ENCODE measurements around the gene IGHMBP2.

IGHMBP2 gene

DNA sequence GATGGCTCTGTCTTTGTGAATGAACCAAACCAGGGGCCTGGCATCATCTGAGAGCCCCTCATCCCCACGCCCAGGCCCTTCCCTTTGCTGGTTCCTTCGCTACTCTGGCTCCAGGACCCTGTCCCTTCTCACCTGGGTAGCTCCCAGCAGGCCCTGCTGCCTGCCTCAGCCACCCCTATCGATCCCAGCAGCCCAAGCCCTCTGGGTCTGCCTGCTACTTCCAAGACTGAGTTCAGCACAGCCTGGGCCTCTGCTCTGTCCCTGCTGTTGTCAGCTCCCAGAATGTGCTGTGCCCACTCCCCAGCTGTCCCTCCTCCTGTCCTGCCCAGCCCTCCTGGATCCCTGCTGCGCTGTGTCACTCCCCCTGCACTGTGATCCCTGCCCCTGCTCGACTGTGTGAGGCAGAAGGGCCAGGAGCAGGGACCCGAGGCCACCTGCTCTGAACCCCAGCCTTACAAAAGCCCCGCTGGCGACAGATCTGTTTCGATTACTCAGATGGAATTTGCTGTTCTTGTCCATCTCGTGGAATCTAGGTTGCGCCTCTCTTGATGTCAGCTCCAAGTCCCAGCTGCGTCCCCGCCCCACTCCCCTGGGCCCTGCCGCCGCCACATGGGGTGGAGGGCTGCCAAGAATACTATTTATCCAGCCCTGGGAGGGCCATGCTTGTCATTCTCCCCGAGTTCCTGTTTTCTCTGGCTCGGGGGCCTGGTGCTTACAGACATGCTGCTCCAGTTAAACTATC is 13.0 kb upstream of the IGHMBP2 start:
- peak; percentile 95 for DNase-seq (ENCODE audit: low spot score)

DNA sequence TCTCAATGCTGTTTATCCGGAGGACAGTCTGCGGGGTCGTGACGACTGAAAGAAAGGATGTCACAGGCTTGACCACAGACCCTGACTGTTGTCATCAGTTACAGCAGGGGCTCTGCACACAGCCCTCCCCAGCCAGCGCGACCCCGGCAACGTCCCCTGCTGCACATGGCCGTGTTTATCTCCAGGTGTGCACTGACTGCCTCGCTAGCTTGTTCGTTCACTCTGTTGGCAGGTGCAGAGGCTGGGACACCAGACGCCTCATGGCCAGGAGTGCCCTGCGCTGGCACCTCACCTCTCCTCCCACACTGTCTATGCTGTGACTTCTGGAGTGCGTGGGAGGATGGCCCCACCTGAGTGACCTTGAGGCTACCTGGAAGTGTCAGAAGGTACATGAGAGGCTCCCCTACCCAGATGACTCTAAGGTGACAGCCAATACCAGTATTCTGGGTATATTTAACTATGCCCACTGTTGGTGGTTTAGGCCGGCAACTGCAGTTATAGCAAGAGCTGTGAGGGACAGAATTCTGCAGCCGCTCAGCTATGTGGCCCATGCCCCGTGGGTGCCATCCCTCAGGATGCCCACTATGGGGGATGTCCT is 12.2 kb upstream of the IGHMBP2 start:
- DNase-seq (ENCODE audit: low spot score) = no peak

- no peak for DNase-seq (ENCODE audit: low spot score)
Observed at GRCh38 chr11:68892576-68892975, 11.1 kb upstream of the IGHMBP2 start.

- DNase-seq (ENCODE audit: low spot score) = no peak
Observed at GRCh38 chr11:68893282-68893681, 10.4 kb upstream of the IGHMBP2 start.

DNA sequence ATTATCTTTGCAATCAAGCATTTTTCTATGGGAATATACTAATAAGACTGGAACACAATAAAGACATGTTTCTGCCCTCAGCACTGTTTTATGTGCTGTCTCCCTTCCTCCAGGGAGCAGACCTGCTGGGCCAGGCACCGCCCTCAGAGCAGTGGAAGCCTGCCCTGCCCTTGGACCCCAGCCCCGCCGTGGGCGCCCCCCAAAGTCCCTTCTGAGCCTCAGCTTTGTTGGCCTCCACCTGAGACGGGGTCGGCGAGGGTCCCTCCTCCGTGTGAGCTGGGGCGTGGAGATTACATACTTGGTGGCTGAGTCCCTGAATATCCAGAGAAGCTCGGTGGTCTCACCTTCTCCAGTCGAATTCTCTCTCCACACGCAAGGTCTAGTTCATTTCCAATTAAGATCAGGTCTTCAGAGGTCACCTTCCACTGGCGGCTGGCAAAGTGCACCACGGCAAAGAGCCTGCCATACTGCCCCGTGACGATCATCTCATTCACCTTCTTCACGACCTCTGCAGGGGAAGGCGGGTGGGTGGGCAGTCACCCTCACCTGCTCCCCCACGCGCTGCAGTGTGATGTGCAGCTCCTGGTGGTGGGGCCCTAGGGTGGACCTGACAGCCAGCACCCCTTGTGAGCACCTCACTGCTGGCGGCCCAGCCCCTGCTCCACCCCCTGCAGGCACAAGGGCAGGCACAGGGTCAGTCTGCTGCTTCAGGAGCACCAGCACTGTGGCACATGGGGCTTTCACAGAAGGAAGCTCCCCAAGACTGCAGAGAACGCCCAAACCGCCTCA is 7.3 kb upstream of the IGHMBP2 start:
- DNase-seq (ENCODE audit: low spot score) = no peak

GRCh38 chr11:68897441-68897840 is 6.2 kb upstream of the IGHMBP2 start:
- DNase-seq (ENCODE audit: low spot score) = no peak

GRCh38 chr11:68900835-68901381 is 2.8 kb upstream of the IGHMBP2 start:
- DNase-seq (ENCODE audit: low spot score) = no peak

GRCh38 chr11:68904248-68904847 is 657 bp downstream of the IGHMBP2 start:
- DNase-seq (ENCODE audit: low spot score) = peak; percentile 19

- DNase-seq (ENCODE audit: low spot score) = no peak
Observed at GRCh38 chr11:68905421-68906360, 2.0 kb downstream of the IGHMBP2 start.

- no peak for DNase-seq (ENCODE audit: low spot score)
Observed at GRCh38 chr11:68908273-68908672, 4.6 kb downstream of the IGHMBP2 start.

- DNase-seq (ENCODE audit: low spot score) = no peak
Observed at GRCh38 chr11:68910965-68911364, 7.3 kb downstream of the IGHMBP2 start.

- DNase-seq (ENCODE audit: low spot score) = no peak
Observed at GRCh38 chr11:68911731-68912130, 8.0 kb downstream of the IGHMBP2 start.

DNA sequence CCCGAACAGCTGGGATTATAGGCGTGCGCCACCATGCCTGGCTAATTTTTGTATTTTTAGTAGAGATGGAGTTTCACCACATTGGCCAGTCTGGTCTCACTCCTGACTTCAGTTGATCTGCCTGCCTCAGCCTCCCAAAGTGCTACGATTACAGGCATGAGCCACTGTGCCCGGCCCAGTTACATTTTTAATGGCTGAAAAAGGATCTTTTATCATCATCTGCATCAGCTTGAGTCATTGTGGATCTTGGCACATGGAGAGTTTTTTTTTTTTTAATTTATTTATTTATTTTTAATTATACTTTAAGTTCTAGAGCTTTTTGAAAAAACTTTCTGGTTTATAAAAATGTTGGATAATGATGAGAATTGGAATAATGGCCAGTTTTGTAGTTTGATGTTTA is 8.6 kb downstream of the IGHMBP2 start:
- no peak for DNase-seq (ENCODE audit: low spot score)

GRCh38 chr11:68913188-68913587 is 9.5 kb downstream of the IGHMBP2 start:
- no peak for DNase-seq (ENCODE audit: low spot score)

DNA sequence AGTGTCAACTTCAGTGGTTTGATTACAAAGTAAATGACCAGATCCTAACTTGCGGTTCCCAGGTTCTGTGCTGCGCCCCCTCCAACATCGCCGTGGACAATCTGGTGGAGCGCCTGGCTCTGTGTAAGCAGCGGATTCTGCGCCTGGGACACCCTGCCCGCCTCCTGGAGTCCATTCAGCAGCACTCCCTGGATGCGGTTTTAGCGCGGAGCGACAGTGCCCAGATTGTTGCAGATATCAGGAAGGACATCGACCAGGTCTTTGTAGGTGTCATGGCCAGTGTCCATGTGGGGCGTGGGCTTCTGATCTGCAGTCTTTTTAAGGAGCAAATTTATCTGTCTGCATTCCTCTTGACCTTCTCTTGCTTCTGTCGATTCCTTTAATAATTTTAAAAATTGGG is 11.1 kb downstream of the IGHMBP2 start:
- no peak for DNase-seq (ENCODE audit: low spot score)

GRCh38 chr11:68916439-68916838 is 12.7 kb downstream of the IGHMBP2 start:
- no peak for DNase-seq (ENCODE audit: low spot score)

GRCh38 chr11:68923614-68924013 is 19.9 kb downstream of the IGHMBP2 start:
- DNase-seq (ENCODE audit: low spot score) = no peak

- no peak for DNase-seq (ENCODE audit: low spot score)
Observed at GRCh38 chr11:68924073-68924925, 20.6 kb downstream of the IGHMBP2 start.

GRCh38 chr11:68925611-68926010 is 21.9 kb downstream of the IGHMBP2 start:
- DNase-seq (ENCODE audit: low spot score) = no peak
